ENCODE results near the gene NTHL1. TPM values are rescaled to one million over a fixed set of nuclear protein-coding genes. Genes with fewer than 3 reads are reported as not detected.

The NTHL1 gene
- total and polyA plus RNA-seq, 2 of the 4 experiments (the other 2 are of a cell fraction), result 22.8 to 28.0 TPM

DNA sequence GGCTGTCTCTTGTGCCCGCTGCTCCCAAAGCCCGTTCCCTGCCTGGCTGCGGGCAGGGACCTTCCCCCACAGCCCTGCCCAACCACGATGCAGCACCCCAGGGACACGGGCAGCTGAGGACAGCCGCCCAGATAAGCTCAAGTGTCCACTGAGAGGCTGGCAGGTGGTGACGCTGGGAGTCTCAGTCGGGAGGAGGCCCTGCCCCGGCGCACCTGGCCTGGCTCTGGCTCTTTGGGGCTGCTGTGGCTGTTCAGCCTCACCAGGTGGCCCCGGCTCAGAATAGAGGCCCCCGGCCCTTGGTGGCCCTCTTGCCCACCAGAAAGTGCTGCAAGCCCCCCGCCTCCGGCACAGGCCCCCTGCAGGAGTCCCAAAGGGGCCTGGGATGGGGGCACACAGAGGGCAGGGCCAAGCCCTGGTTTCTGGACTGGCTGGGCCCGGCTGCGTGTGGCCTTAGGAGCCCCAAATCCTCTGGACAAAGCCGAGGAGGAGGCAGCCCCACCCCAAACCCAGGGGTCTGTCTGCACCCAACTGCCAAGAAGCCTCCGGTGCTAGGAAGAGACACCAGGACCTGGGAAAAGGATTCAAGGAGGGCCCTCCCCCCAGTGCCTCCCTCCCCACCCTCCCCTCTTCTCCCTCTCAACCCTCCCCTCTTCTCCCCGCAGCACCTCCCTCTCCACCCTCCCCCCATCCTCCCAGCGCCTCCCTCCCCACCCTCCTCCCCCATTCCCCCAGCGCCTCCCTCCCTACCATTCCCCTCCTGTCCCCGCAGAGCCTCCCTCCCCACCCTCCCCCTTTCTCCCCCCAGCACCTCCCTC, 5.3 kb downstream of the NTHL1 start:
- H3K4me3 ChIP-seq (ENCODE audit: insufficient read depth, low read depth, low read length), result no peak overlapping the region
- no TSS peak for BruUV-seq (replicated peaks)
- peak overlapping the region; percentile 66 for H2AK5ac ChIP-seq (ENCODE audit: low read depth, low read length)
- H3K4me1 ChIP-seq (ENCODE audit: control insufficient read depth, insufficient read depth, low read length), result peaks cover 42% of the 10 kb centered on the region
- H3K27me3 ChIP-seq (ENCODE audit: control insufficient read depth, insufficient read depth, low read length), result no peaks in the 10 kb centered on the region
- H4K20me1 ChIP-seq (ENCODE audit: insufficient read depth, low read length), result no peaks in the 10 kb centered on the region; the same call in 1 of the 2 replicates
- no peak overlapping the region for H3K4me2 ChIP-seq (ENCODE audit: low read depth, low read length)
- DNase-seq (no peak), ATAC-seq (ENCODE audit: low read depth) (no peak)
- H3K27ac ChIP-seq (ENCODE audit: insufficient read depth, low read length), result no peak overlapping the region
- H2BK120ac ChIP-seq (ENCODE audit: low read depth, low read length), result peak overlapping the region; percentile 10; the same call in 1 of the 2 replicates
- H3K9ac ChIP-seq (ENCODE audit: low read depth, low read length), result no peak overlapping the region
- no peak overlapping the region for H2BK15ac ChIP-seq (ENCODE audit: low read depth, low read length)
- no peak overlapping the region for H3K14ac ChIP-seq (replicated peaks; ENCODE audit: low read depth, low read length)
- H3K18ac ChIP-seq (ENCODE audit: low read depth, low read length), result no peak overlapping the region; the same call in 1 of the 2 replicates
- H3K79me1 ChIP-seq (ENCODE audit: low read depth in 1 of 2, low read length in 2 of 2), result peaks cover 16 to 47% of the 10 kb centered on the region in 2 experiments; a peak in 3 of 4 replicates
- POLR2A ChIA-PET (ENCODE audit: unreplicated experiment), result no interaction called here
- no peak overlapping the region for H2BK5ac ChIP-seq (ENCODE audit: low read depth, low read length, poor library complexity, severe bottlenecking)
- H3K36me3 ChIP-seq (ENCODE audit: control insufficient read depth, insufficient read depth, low read length), result peaks cover 21% of the 10 kb centered on the region; the same call in 1 of the 2 replicates
- H4K5ac ChIP-seq (ENCODE audit: low read depth, low read length), result no peak overlapping the region; the same call in 1 of the 2 replicates
- WGBS, 2 experiments (ENCODE audit: extremely low coverage in 2 of 2, insufficient read length in 1 of 2), result 89% methylated on average over 12 of the region's 22 CpGs; no CpG with 5 or more reads in 1 of the 2 experiments
- H2AFZ ChIP-seq (replicated peaks; ENCODE audit: low read length, poor library complexity), result no peak overlapping the region
- peak overlapping the region; percentile 23; the same call in 1 of the 2 replicates for H4K91ac ChIP-seq (ENCODE audit: insufficient read depth, low read depth, low read length)
- dilution Hi-C loops (cut with HindIII; ENCODE audit: low sequenced_read_pairs, unreplicated experiment), result no loop called here
- CTCF ChIA-PET, result no interaction called here
- H3K9me3 ChIP-seq (ENCODE audit: control insufficient read depth, insufficient read depth, low read length), result no peaks in the 10 kb centered on the region
- H2AK9ac ChIP-seq (replicated peaks; ENCODE audit: low read depth, low read length, poor library complexity), result peak overlapping the region; percentile 77
- TF ChIP-seq SMC3 (IDR thresholded peaks at IDR 0.05; ENCODE audit: low read depth, low read length) (no peak), FOS (IDR thresholded peaks at IDR 0.05; ENCODE audit: low read depth, low read length) (no peak), MAFK (IDR thresholded peaks at IDR 0.05; ENCODE audit: low read depth, low read length) (no peak), RFX5 (IDR thresholded peaks at IDR 0.05; ENCODE audit: low read depth, low read length) (no peak), BHLHE40 (IDR thresholded peaks at IDR 0.05; ENCODE audit: low read depth, low read length) (no peak)
- TF ChIP-seq, protein P1, sequence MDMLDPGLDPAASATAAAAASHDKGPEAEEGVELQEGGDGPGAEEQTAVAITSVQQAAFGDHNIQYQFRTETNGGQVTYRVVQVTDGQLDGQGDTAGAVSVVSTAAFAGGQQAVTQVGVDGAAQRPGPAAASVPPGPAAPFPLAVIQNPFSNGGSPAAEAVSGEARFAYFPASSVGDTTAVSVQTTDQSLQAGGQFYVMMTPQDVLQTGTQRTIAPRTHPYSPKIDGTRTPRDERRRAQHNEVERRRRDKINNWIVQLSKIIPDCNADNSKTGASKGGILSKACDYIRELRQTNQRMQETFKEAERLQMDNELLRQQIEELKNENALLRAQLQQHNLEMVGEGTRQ (IDR thresholded peaks at IDR 0.05; ENCODE audit: low read depth, low read length), result no peak
- intact Hi-C loops (cut with micrococcal nuclease), result no loop called here
- no peak overlapping the region for H4K8ac ChIP-seq (ENCODE audit: low read depth in 2 of 2, low read length in 2 of 2)
- no peak overlapping the region for H3K23ac ChIP-seq (ENCODE audit: low read depth, low read length)
- H2BK20ac ChIP-seq (ENCODE audit: low read depth, low read length), result no peak overlapping the region
- in situ Hi-C loops (cut with MboI; ENCODE audit: low sequenced_read_pairs), result no loop called here
- peaks cover 17% of the 10 kb centered on the region for H3K9me1 ChIP-seq (ENCODE audit: insufficient read depth, low read length)
- peak overlapping the region; percentile 15 for H3K4ac ChIP-seq (ENCODE audit: low read depth, low read length)
- no peak overlapping the region for H3K56ac ChIP-seq (ENCODE audit: extremely low read depth, insufficient read depth, low read length)
